ENCODE results near the gene CHD6.

- no peak for TF ChIP-seq POLR2AphosphoS5 (IDR thresholded peaks at IDR 0.05; ENCODE audit: borderline replicate concordance, low read depth, low read length)
- no peak for TF ChIP-seq EZH2 (IDR thresholded peaks at IDR 0.05)
Observed at GRCh38 chr20:41366546-41367392, 251.4 kb downstream of the CHD6 start, which contains the start of gene EMILIN3.

Data from SK-N-MC (cell line).